Measurements from ENCODE around the gene SCAMP4.

SCAMP4 gene

DNA sequence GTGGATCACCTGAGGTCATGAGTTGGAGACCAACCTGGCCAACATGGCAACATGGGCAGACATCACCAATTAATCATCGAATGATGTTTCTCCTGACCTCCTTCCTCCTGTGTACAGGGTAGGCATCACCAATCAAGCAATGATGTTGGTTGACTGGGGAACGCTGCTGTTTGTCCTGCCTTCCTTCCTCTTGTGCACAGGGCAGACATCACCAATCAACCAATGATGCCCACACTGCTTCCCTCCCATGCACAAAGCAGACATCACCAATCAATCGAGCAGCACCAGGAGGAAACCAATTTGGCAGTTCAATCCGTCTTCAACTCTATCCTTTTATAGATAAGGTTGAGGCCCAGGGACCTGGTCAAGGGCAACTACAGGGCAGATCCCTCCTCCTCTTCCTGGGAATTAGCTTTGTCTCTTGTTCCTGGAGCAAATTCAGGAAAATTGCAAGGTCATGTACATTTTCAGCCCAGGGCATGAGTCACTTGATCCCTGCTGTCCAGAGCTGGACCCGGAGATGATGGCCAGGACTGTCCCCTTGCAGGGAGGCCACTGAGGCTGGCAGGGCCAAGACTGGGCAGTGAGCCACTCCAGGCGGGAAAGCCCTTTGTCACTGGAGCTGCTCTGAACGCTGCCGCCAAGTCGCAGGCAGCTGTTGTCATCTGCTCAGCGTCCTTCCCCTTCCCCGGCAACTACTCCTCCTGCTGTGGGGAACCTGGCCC lies 30.4 kb downstream of the SCAMP4 start:
- no peak for DNase-seq (ENCODE audit: low read depth, low spot score)

DNA sequence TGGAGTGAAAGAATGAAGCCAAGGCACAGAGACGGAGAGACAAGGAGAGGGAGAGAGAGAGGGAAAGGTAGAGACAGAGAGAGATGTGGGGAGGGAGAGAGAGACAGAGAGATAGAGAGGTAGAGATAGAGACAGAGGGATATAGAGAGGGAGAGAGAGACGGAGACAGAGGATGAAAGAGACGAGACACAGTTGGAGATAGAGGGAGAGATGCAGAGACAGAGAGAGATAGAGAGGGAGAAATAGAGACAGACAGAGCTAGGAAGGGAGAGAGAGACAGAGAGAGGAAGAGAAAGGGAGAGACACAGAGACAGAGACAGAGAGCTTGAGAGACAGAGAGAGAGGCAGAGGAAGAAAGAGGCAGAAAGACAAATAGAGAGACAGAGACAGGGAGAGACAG lies 31.2 kb downstream of the SCAMP4 start:
- no peak for DNase-seq (ENCODE audit: low read depth, low spot score)
- no peak overlapping the region for H3K27ac ChIP-seq

More for the DNA sequence above, 30.4 kb downstream of the SCAMP4 start:
- H3K27ac ChIP-seq: no peak overlapping the region

DNA sequence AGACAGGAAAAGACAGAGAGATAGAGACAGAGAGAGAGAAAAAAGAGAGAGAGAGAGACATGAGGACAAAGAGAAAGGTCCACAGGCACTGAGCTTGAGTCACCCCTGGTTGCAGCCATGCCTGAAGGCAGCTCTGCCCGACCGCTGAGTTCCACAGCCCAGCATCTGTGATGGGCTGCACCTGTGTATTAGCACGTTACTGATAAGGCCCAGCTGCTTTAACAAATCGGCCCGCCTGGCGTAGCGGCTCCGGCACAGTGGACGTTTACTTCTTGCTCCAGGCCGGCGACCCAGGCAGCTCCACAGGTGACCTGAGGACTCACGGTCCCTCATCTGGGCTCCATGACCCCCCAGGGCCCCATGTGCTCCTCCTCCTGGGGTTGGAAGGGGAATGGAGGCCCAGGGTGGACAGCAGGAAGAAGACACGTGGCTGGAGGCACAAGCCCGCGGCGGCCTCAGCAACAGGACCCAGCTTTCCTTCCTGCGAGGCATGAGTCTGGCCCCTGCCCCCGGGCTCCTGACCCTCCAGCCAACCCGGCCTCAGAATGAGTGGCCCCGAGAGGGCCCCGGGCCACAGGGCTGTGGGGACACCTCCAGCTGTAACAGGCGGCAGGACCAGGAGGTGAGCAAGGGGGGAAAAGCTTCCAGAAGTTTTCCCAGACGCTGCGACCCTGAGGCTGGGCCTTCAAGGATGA lies 31.9 kb downstream of the SCAMP4 start:
- no peak for DNase-seq (ENCODE audit: low read depth, low spot score)
- H3K27ac ChIP-seq: no peak overlapping the region

DNA sequence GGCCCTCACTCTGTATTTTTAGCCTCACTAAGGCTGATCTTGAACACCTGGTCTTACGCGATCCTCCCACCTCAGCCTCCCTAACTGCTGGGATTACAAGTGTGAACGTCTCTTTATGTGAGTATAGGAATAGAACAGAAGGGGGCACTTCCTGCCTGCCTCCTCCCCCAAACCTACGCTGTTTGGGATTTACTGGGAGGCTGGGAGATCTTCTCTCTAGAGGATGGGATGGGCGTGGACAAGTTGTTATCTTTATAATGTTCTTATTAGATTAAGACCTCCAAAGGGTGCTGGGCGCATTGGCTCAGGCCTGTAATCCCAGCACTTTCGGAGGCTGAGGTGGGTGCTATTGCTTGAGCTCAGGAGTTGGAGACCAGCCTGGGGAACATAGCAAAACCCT lies 32.9 kb downstream of the SCAMP4 start:
- H3K27ac ChIP-seq: no peak overlapping the region
- no peak for DNase-seq (ENCODE audit: low read depth, low spot score)

DNA sequence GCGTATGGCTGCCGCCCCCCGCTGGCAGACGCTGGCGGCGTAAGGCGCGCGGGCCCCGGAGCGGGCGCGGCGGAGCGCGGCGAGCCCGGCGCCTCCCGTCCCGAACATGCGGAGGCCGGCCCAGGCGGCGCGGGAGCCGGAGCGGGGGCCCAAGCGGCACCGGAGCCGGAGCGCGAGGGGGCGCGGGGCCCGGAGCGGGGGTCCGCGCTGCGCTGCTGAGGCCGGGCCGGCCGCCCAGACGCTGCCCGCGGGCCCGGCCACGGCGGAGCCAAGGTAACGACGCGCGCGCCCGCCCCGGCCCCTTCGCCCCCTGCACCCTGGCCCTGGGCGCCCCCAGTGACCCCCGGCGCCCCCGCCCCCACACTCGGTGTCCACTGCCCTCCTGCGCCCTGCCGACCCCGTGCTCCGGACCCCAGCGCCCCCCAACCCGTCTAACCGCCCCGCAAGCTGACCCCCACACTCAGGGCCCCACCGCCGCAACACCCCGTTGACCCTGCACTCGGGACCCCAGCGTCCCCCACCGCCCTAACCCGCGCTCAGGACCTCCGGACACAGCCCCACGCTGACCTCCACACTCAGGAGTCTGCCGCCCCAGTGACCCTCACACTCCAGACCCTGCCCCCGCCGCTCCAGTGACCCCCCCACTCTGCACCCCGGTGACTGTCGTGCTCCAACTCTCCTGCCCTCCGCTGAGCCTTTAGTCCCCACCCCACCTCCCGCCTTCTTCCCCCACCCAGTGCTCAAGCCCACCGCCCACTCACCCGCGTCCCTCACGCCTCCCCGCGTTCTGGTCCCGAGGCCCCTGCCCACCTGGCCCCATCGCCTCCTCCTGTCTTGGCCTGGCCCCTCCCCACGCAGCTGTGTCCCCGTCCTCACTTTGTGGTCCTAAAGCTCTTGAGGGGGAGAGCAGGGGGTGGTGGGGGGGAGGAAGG lies 36.2 kb downstream of the SCAMP4 start, which contains the start of gene CSNK1G2:
Gene CSNK1G2 (plus strand): TSS at position 27 of the 932 bp plus-strand sequence. CDS start 28,601 bp downstream, outside the sequence.
- DNase-seq (ENCODE audit: low read depth, low spot score): no peak
- peak within 1 kb of the TSS; percentile 99 for H3K27ac ChIP-seq

DNA sequence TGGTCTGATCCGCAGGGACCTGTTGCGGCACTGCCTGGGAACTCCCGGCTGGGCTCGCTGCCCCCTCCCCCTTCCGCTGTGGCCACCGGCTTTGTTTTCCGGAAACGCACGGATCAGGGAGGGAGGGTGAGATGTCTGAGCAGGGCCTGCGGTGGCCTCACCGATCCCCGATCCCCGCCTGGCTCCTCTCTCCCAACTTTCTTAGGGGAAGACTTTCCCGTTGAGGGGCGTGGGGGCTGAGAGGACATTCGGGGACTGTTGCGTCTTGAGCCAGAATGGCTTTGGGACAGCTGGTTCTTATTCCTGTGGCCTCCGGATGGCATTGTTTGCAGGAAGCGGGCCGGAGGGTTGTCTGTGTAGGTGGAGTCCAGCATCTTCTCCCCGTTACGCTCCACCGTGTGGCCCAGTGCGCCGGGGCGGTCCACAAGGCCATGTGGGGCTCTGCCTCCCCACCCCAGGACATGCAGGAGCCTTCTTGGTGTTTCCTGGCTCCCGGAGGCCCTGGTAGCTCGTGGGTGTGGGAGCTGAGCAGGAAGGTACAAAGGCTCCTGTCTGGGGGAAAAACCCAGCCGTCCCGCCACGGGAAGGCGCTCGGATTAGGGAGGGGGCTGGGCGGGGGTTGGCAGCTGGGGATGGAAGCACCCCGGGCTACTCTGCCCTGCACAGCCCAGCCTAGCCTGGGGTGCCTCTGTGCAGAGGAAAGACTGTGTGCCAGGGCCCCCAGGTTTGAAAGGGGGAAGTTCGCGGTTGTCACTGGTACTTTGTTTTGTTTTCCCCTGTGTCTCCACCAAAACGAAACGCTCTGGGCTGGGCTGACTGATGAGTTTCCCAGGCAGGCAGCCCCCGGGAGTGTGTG lies 37.1 kb downstream of the SCAMP4 start:
- peak overlapping the region; percentile 99 for H3K27ac ChIP-seq
- DNase-seq (ENCODE audit: low read depth, low spot score): no peak

DNA sequence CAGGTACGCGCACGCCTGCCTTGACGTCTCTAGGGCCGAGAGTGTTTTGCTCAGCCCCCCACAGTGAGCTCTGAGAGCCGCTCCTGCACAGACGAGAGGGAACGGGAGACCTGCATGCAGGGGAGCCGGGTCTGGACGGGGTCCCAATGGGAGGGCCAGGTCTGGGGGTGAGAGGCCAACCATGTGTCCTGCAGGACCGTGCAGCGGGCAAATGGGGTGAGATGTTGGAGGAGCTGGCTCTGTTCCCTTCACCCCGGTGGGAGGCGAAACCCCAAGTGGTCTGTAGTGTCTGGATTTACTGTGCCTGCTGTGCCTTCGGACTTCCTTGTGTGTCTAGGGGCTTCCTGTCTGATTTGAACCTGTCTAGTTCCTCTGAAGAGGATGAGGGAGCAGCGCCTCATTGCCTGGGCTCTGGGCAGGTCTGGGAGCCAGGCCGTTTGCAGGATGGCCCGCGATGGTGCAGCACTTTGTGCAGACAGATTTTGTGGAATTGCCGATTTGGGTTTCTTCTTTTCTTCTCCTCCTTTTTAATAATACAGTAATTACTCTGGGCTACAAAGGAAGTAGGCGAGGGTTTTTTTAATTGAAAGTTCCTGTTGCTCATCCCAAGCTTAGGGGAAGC lies 37.8 kb downstream of the SCAMP4 start:
- no peak for DNase-seq (ENCODE audit: low read depth, low spot score)
- peak overlapping the region; percentile 99 for H3K27ac ChIP-seq

DNA sequence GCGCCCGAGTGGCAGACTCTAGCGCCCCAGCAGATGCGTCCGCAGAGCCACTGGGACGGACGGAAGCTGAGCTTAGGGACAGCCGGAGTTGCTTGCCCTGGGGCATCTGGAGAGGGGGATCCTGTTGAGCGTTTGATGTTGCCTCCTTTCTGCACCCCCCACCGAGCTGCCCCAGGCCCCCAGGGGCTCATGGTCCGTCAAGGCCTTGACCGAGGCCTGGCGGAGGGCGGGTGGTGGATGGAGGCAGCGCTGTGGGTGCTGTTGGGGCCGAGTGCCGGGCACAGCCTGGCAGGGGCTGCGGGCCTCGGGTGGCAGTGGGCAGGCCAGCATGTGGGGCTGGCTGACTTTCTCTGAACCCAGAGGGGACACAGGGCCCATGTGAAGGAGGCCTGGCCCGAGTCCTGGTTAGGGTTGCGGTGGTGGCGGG lies 38.5 kb downstream of the SCAMP4 start:
- DNase-seq (ENCODE audit: low read depth, low spot score): no peak
- no peak overlapping the region for H3K27ac ChIP-seq

DNA sequence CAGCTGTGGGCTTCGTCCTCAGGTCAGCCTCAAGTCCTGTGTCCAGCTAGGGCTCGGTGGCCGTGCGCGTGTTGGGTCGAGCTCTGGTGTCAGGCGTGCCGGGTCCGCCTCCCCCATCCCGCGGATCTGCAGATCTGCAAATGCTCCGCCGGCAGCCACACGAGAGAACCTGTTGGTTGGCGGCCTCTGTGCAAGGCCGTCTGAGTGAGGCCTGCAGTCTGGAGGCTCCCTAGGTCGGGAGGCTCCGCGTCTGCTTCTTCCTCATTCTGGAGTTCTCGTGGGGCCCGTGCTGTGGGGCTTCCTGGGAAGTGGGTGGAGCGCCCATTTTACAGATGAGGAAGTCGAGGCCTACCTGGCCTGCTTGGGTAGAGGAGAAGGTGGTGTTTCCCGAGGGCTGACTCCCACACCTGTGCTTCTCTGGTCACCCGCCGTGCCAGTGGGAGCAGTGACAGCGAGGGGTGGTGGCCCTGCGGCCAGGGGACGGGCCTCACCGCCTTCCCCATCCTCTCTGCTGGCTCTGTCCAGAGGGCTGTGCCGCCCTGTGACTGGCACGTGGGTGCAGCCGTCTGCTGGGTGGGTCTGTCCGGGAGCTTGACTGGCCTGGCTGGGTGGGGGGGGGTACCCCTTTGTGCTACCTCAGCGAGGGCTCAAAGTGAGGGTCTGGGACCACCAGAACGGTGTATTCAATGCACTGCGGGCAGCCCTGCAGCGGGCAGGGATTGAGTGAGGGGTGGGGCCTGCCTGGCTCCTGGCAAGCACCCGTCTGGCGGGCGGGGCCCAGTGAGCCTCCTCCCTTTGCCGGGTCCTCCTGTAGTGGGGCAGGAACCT lies 39.1 kb downstream of the SCAMP4 start:
- H3K27ac ChIP-seq: no peak overlapping the region

DNA sequence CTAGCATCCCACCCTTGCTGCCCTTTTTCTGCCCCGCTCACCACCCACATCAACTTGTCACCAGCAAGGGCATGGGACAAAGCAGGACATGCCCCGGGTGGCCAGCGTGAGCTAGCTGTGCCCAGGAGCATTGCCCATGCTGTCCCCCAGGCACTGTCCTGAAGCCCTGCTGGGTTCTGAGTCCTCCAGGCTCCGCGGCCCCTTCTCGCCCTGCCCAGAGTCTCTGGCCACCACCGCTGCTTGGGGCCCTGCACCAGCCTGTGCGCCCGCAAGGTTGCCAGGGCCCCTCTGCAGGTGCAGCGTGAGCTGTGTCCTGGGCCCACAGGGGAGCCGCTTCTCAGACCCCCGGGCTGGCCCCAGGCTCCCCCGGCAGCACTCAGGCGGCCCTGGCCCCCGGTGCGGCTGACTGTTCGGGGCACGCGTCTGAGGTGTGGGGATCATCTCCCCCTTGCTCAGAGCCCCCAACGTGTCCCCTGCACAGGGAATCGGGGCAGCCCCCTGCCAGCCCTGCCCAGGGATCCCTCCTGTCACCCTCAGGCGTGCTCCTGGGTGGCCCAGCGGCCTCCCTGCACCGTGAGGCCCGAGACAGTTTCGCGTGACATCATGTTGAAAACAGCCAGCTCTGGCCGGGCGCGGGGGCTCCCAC lies 39.8 kb downstream of the SCAMP4 start:
- no peak overlapping the region for H3K27ac ChIP-seq
- no peak for DNase-seq (ENCODE audit: low read depth, low spot score)

More for the DNA sequence above, 39.1 kb downstream of the SCAMP4 start:
- no peak for DNase-seq (ENCODE audit: low read depth, low spot score)

DNA sequence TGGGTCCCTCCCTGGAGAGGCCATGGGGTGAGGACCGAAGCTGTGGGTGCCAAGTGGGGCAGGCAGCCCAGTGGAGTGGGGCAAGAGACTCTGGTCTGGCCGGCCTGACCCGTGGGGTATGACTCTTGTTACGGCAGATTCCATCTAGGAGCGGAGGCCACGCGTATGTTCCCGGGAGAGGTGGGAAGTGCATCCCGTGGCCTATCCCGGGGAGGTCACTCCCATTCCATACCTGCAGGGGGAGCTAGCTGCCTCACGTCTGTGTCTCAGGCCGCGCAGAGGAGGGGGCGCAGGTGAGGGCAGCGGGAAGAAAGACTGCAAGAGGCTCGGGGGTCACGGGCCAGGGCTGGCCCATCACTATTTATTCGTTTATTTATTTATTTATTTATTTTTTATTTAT lies 40.7 kb downstream of the SCAMP4 start:
- H3K27ac ChIP-seq: no peak overlapping the region
- no peak for DNase-seq (ENCODE audit: low read depth, low spot score)

DNA sequence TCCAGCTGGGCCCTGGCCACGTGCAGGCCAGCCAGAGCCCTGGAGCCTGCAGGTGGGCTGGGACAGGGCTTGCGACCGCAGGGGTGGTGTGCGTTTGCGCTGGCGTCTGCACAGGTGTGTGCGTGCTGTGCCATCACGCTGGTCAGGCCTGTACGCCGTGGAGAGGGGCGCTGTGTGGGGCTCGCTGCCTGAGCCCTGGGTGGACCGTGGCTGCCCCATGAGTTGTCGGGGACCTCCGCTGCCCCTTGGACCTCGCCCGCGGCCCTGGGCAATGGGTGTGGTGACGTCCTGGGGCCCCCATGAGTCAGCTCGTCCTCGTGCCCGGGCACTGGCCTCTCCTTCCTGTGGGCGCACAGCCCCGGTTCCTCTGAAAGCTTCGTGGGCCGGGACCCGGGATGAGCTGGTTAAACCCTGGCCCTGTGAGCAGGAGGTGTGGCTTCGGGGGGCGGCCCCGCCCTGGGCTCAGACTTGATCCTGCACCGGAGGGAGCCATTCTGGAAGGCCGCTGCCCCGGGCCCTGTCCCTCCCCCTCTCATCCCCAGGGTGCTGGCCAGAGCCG lies 42.5 kb downstream of the SCAMP4 start:
- H3K27ac ChIP-seq: no peak overlapping the region
- DNase-seq (ENCODE audit: low read depth, low spot score): no peak

DNA sequence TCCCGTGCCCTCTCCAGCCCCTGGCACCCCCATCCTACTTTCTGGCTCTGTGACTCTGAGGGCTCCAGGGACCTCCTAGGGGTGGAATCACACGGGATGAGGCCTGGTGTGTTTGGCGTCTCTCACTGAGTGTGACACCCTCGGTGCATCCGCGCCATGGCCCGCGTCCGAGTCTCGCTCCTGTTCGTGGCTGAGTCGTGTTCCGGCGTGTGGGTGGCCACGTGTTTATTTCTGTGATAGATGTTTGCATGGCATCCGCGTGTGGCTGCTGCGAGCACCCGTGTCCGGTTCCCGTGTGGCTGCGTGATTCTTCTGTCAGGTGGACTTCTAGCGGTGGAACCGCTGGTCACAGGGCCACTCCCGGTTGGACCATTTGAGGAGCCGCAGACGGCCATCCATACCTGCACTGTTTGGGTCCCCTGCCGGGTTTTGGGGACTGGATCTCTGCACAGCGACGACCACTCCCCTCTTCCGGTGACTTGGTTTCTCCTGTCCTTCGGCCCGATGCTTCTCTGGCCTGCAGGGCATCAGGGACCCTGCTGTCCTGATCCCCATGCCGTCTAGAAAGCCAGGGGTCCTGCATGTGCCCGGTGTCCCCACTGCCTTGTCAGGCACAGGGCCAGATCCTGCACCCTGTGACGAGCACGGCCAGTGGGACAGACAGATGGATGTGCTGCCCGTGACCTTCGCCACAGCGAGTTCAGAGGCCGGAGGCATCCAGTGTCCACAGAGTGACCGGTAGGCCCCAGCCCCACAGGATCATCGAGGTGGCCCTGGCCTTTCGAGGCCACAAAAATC lies 44.3 kb downstream of the SCAMP4 start:
- no peak for DNase-seq (ENCODE audit: low read depth, low spot score)
- H3K27ac ChIP-seq: no peak overlapping the region

DNA sequence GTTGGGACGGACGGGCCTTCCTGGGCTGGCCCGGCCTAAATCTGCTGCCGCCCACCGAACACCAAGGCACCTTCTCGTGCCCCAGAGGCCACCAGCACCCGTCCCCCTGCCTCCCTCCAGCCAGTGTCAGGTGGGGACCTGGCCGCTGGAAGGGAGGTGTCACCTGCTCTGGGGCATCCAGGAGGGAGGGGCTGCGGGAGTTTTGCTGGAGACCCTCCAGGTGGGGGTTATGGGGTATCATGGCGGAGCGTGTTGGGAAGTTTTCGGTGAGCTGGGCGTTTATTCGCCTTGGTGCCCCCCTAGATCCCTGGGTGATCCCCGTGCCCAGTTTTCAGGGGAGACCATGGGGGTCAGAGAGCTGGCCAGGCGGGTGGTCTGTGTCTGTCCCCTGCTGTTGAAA lies 45.4 kb downstream of the SCAMP4 start:
- no peak for DNase-seq (ENCODE audit: low read depth, low spot score)
- no peak overlapping the region for H3K27ac ChIP-seq

DNA sequence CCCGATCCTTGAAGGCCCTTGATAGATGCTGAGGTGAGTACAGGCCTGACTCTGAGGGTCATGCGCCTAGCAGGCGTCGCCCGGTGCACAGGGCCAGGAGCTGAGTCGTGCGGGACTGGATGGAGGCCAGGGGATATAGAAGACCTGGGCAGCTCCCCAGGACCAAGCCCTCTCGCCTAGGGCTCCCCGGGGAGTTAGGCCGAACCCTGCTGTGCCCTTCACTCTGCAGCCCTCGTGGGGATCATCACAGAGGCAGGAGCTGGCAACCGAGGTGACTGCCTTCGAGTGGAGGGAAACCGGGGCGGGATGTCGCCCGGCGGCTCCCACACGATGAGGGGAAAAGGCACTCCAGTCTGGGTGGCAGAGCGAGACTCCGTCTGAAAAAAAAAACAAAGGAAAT lies 47.4 kb downstream of the SCAMP4 start:
- no peak for DNase-seq (ENCODE audit: low read depth, low spot score)
- H3K27ac ChIP-seq: no peak overlapping the region

DNA sequence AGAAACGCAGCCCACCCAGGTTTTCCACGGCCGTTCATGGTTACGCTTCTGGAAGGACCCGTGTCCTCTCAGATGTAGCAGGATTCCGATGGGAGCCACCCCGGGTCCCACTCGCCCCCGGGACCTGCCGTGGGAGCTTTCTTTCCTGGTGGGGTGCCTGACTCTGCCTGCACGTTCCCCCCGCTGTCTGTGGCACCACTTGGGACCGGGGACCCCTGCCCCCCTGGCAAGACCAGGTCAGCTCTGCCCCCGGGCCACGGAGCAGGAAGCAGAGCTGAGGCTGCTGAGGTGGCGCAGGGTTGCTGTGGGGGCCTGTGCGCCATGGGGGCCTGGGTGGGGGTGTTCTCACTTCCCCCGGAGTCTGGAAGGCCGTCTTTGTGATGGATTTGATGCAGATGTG lies 47.8 kb downstream of the SCAMP4 start:
- no peak overlapping the region for H3K27ac ChIP-seq
- DNase-seq (ENCODE audit: low read depth, low spot score): no peak
